GM06990 (cell line): ENCODE data around the gene OR1J2.

Source experiments
- DNase-seq: peaks from one replicate; pipeline ENCODE4 v3.0.0-alpha.2; 2011; ENCODE audit not compliant: insufficient read length; ENCODE audit errors: extremely low read depth
- H3K27me3 ChIP-seq: replicated peaks from 2 replicates; pipeline ENCODE4 v1.6.0; 2011; ENCODE audit warnings: low read length; ENCODE audit not compliant: control insufficient read depth, insufficient read depth
- H3K36me3 ChIP-seq: 2 replicates; pipeline ENCODE4 v1.5.1; 2011; ENCODE audit warnings: low read length; ENCODE audit not compliant: control insufficient read depth, insufficient read depth
- H3K4me3 ChIP-seq: replicated peaks from 2 replicates; pipeline ENCODE4 v1.5.1; 2011; ENCODE audit warnings: low read depth, mild to moderate bottlenecking, control low read depth, low read length
- CTCF ChIP-seq: IDR thresholded peaks from 2 replicates; pipeline ENCODE4 v1.5.1; 2011; ENCODE audit warnings: low read length, control low read depth, mild to moderate bottlenecking, inconsistent platforms; ENCODE audit not compliant: insufficient read depth, poor library complexity, severe bottlenecking

OR1J2 gene

GRCh38 chr9:122474561-122474960 lies 36.0 kb upstream of the OR1J2 start:
- H3K27me3 ChIP-seq: peaks cover 2% of the 10 kb centered on the region; the same call in 1 of the 2 replicates
- DNase-seq: no peak
- no peaks in the 10 kb centered on the region for H3K36me3 ChIP-seq
- H3K4me3 ChIP-seq: no peak overlapping the region
- TF ChIP-seq CTCF: no peak

- Histone ChIP-seq H3K27me3 (peaks cover 2% of the 10 kb centered on the region; the same call in 1 of the 2 replicates), H3K36me3 (no peaks in the 10 kb centered on the region), H3K4me3 (no peak overlapping the region)
- DNase-seq: no peak
- no peak for TF ChIP-seq CTCF
Measured at GRCh38 chr9:122475717-122476116, 34.9 kb upstream of the OR1J2 start.

- no peak for DNase-seq
- no peak overlapping the region for H3K4me3 ChIP-seq
- H3K36me3 ChIP-seq: no peaks in the 10 kb centered on the region
- peaks cover 2% of the 10 kb centered on the region; the same call in 1 of the 2 replicates for H3K27me3 ChIP-seq
- TF ChIP-seq CTCF: no peak
Measured at GRCh38 chr9:122477346-122477745, 33.3 kb upstream of the OR1J2 start.

- H3K4me3 ChIP-seq: no peak within 1 kb of the TSS
- no peaks in the 10 kb centered on the region for H3K36me3 ChIP-seq
- peaks cover 2% of the 10 kb centered on the region; the same call in 1 of the 2 replicates for H3K27me3 ChIP-seq
- no peak for TF ChIP-seq CTCF
- no peak for DNase-seq
Measured at GRCh38 chr9:122477826-122478225, 32.8 kb upstream of the OR1J2 start, which contains the start of gene OR1J1. Gene OR1J1, minus strand, starts transcription at chr9:122477926. Its CDS starts 0 bp downstream, at chr9:122477926.

GRCh38 chr9:122479062-122479461 lies 31.5 kb upstream of the OR1J2 start:
- TF ChIP-seq CTCF: no peak
- H3K4me3 ChIP-seq: no peak overlapping the region
- H3K36me3 ChIP-seq: no peaks in the 10 kb centered on the region
- DNase-seq: no peak
- peaks cover 2% of the 10 kb centered on the region; the same call in 1 of the 2 replicates for H3K27me3 ChIP-seq

- TF ChIP-seq CTCF: peak; percentile 84
- H3K4me3 ChIP-seq: no peak overlapping the region
- no peaks in the 10 kb centered on the region for H3K36me3 ChIP-seq
- peak; percentile 4 for DNase-seq
- no peaks in the 10 kb centered on the region for H3K27me3 ChIP-seq
Measured at GRCh38 chr9:122498883-122499288, 11.7 kb upstream of the OR1J2 start.
